Breast epithelium (tissue), 4 donors: ENCODE measurements around the gene CFAP20. TPM values are rescaled to one million over a fixed set of nuclear protein-coding genes. Genes with fewer than 3 reads are reported as not detected.

Source experiments
- DNase-seq, 2 donors: peaks; one replicate each; pipeline ENCODE4 v3.0.0-alpha.2; 2019; ENCODE audit warnings: low spot score in 2 of 2
- H3K27ac ChIP-seq, 2 donors: fragments of 200-600 bp; sonication (generic) in 1 of 2; one replicate each; pipeline ENCODE4 v1.5.1; 2016 to 2019; ENCODE audit warnings: mild to moderate bottlenecking in 1 of 2
- H3K27me3 ChIP-seq, 2 donors: fragments of 200-600 bp; sonication (generic) in 1 of 2; one replicate each; pipeline versions ENCODE4 v1.5.1 to v1.6.0; 2017 to 2019; ENCODE audit warnings: control low read depth in 1 of 2, mild to moderate bottlenecking in 1 of 2
- H3K36me3 ChIP-seq: fragments of 200-600 bp; one replicate; pipeline ENCODE4 v1.5.1; 2019
- H3K4me1 ChIP-seq, 2 donors: fragments of 200-600 bp; sonication (generic); one replicate each; pipeline ENCODE4 v1.5.1; 2016 to 2019; ENCODE audit warnings: control low read depth in 1 of 2
- H3K4me3 ChIP-seq, 3 donors: fragments of 200-600 bp; sonication (generic); 1 replicate in 2 of 3; 2 replicates in 1 of 3; pipeline ENCODE4 v1.5.1; 2016 to 2019; ENCODE audit warnings: mild to moderate bottlenecking in 3 of 3, moderate library complexity in 2 of 3
- H3K9me3 ChIP-seq, 2 donors: fragments of 200-600 bp; sonication (generic) in 1 of 2; one replicate each; pipeline ENCODE4 v1.5.1; 2016 to 2019; ENCODE audit warnings: control low read depth in 1 of 2
- POLR2A ChIP-seq: fragments of 450-650 bp; IDR thresholded peaks from one replicate; pipeline ENCODE4 v1.6.1; 2016; ENCODE audit warnings: antibody characterized with exemption, mild to moderate bottlenecking, moderate library complexity
- POLR2AphosphoS5 ChIP-seq, 3 donors: sonication (generic); formaldehyde crosslinking; IDR thresholded peaks; one replicate each; pipeline ENCODE4 v1.6.1; 2017; ENCODE audit warnings: antibody characterized with exemption in 3 of 3
- intact Hi-C: fragments of 100-400 bp; cut with DNase I; formaldehyde crosslinking; loops from one replicate; pipeline ENCODE4 v1.15.1; 2023; ENCODE audit warnings: low total_unique reads
- total RNA-seq, 3 donors: library from RNA; depleted of rRNA; stranded (reverse); fragments of >200 nt; gene quantifications; one replicate each; pipeline ENCODE4 v1.1.0, GENCODE V29; 2016
- TF ChIP-seq, protein P1 (sequence below), 3 donors: fragments of 450-650 bp; IDR thresholded peaks; one replicate each; pipeline ENCODE4 v1.5.1; 2016 to 2017; ENCODE audit warnings: antibody characterized with exemption in 3 of 3, mild to moderate bottlenecking in 3 of 3, moderate library complexity in 3 of 3

The CFAP20 gene
- total RNA-seq, 3 donors from 2014 or later, result 30.5 to 46.1 (median 30.9) TPM

- H3K9me3 ChIP-seq, result peaks cover 7 to 8% of the 10 kb centered on the region in 2 donors
- no peak overlapping the region for H3K4me3 ChIP-seq
- no peak overlapping the region for H3K27ac ChIP-seq
- no peak for DNase-seq
- no peaks in the 10 kb centered on the region for H3K4me1 ChIP-seq
- no peak for TF ChIP-seq POLR2A
- TF ChIP-seq, protein P1, sequence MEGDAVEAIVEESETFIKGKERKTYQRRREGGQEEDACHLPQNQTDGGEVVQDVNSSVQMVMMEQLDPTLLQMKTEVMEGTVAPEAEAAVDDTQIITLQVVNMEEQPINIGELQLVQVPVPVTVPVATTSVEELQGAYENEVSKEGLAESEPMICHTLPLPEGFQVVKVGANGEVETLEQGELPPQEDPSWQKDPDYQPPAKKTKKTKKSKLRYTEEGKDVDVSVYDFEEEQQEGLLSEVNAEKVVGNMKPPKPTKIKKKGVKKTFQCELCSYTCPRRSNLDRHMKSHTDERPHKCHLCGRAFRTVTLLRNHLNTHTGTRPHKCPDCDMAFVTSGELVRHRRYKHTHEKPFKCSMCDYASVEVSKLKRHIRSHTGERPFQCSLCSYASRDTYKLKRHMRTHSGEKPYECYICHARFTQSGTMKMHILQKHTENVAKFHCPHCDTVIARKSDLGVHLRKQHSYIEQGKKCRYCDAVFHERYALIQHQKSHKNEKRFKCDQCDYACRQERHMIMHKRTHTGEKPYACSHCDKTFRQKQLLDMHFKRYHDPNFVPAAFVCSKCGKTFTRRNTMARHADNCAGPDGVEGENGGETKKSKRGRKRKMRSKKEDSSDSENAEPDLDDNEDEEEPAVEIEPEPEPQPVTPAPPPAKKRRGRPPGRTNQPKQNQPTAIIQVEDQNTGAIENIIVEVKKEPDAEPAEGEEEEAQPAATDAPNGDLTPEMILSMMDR (IDR thresholded peaks at IDR 0.05), result no peak
- no peak for TF ChIP-seq POLR2AphosphoS5 (IDR thresholded peaks at IDR 0.05)
- H3K27me3 ChIP-seq, result no peaks in the 10 kb centered on the region
- intact Hi-C loops, result no loop called here
- no peaks in the 10 kb centered on the region for H3K36me3 ChIP-seq
These were observed 8.4 kb upstream of the CFAP20 start for GRCh38 chr16:58137581-58137980.

GRCh38 chr16:58128711-58129096 is 477 bp downstream of the CFAP20 start:
- Histone ChIP-seq H3K9me3 (no peaks in the 10 kb centered on the region), H3K4me1 (peaks cover 0 to 8% of the 10 kb centered on the region in 2 donors), H3K4me3 (peak overlapping the region; percentile 93 to 98 (median 97)), H3K36me3 (no peaks in the 10 kb centered on the region), H3K27ac (peak overlapping the region; percentile 90), H3K27me3 (no peaks in the 10 kb centered on the region)
- DNase-seq, result no peak
- TF ChIP-seq POLR2A, result no peak
- TF ChIP-seq, protein P1 (IDR thresholded peaks at IDR 0.05), result no peak
- intact Hi-C loops, result loop anchor here (5.0 kb wide), 1 partner anchor 101 kb away; the partner anchor contains the start of gene MMP15

DNA sequence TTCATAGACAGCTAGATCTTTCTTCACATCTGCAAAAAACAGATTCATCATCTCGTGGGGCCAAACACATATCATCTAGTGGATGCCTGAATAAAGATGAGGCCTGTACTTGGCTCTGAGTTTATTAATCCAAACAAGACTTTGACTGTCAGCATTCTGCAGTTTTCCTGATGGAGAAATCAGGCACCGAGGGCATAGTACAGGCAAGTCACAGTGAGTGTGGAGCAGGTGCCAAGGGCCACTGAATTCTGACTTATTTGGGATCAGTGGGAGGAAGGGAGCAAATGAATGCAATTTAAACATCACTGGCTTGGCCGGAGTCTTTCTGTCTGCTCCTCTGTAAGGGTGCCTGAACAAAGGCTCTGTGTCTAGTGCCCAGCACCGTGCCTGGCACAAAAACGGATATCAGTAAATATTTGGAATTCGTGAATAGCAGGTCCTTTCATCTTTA is 975 bp downstream of the CFAP20 start:
- Histone ChIP-seq H3K4me3 (peak overlapping the region; percentile 93 to 98 (median 97)), H3K27me3 (no peaks in the 10 kb centered on the region), H3K9me3 (no peaks in the 10 kb centered on the region), H3K4me1 (peaks cover 0 to 8% of the 10 kb centered on the region in 2 donors), H3K27ac (peak overlapping the region; percentile 90), H3K36me3 (no peaks in the 10 kb centered on the region)
- no peak for TF ChIP-seq POLR2AphosphoS5 (IDR thresholded peaks at IDR 0.05)
- TF ChIP-seq, protein P1 (IDR thresholded peaks at IDR 0.05), result no peak
- intact Hi-C loops, result loop anchor here (5.0 kb wide), 1 partner anchor 101 kb away; the partner anchor contains the start of gene MMP15
- no peak for DNase-seq

DNA sequence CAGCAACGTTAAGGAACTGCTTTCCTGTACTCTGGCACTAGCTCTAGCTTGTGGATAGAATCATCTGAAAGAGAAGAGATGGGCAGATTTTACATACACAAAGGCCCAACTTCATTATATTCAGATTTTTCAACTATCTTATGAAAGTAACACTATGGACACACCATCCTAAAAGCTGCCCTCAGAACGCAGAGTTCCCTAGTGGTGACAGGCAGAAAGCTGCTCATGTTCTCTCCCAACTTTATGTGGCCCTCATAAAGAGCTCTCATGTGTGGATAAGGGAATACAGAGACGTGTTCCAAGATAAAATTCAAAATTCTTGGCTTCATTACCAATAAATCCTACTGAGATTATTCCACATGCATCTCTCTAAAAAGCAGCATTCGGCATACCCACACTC is 1.5 kb downstream of the CFAP20 start:
- peak overlapping the region; percentile 90 for H3K27ac ChIP-seq
- H3K4me3 ChIP-seq, result peak overlapping the region; percentile 93 to 98 (median 97)
- H3K27me3 ChIP-seq, result no peaks in the 10 kb centered on the region
- TF ChIP-seq POLR2A (no peak), POLR2AphosphoS5 (IDR thresholded peaks at IDR 0.05) (no peak)
- TF ChIP-seq, protein P1 (IDR thresholded peaks at IDR 0.05), result no peak
- no peaks in the 10 kb centered on the region for H3K36me3 ChIP-seq
- intact Hi-C loops, result loop anchor here (5.0 kb wide), 1 partner anchor 100 kb away; the partner anchor contains the start of gene MMP15
- H3K9me3 ChIP-seq, result no peaks in the 10 kb centered on the region
- DNase-seq, result no peak
- H3K4me1 ChIP-seq, result peaks cover 0 to 8% of the 10 kb centered on the region in 2 donors

GRCh38 chr16:58127033-58127556 is 2.1 kb downstream of the CFAP20 start:
- Histone ChIP-seq H3K27ac (peak overlapping the region; percentile 90), H3K4me1 (peaks cover 0 to 8% of the 10 kb centered on the region in 2 donors), H3K9me3 (no peaks in the 10 kb centered on the region), H3K4me3 (peak overlapping the region; percentile 93 to 98 (median 97)), H3K27me3 (no peaks in the 10 kb centered on the region), H3K36me3 (no peaks in the 10 kb centered on the region)
- TF ChIP-seq, protein P1 (IDR thresholded peaks at IDR 0.05), result peak in 1 of 3 donors; percentile 20
- TF ChIP-seq POLR2AphosphoS5 (IDR thresholded peaks at IDR 0.05) (no peak), POLR2A (no peak)
- DNase-seq, result no peak
- intact Hi-C loops, result loop anchor here (5.0 kb wide), 1 partner anchor 100 kb away; the partner anchor contains the start of gene MMP15
